CMK (cell line): Measurements from ENCODE around the gene SLC49A3.
"Not testable (repeated sequence)": the region's sequence is repeated elsewhere in the genome, so short reads cannot be mapped to it uniquely, and the experiment has no call there.

ENCODE experiments used
- DNase-seq: peaks from one replicate; pipeline ENCODE4 v3.0.0-alpha.2; 2010; ENCODE audit warnings: low read depth

SLC49A3 gene

GRCh38 chr4:680928-681645 lies 7.9 kb downstream of the SLC49A3 start:
- DNase-seq, result peak; percentile 79

GRCh38 chr4:680551-680927 lies 8.4 kb downstream of the SLC49A3 start:
- no peak for DNase-seq

- DNase-seq, result no peak
Measured at GRCh38 chr4:680091-680490, 8.9 kb downstream of the SLC49A3 start.

- DNase-seq, result no peak
Measured at GRCh38 chr4:679629-680028, 9.3 kb downstream of the SLC49A3 start.

- no peak for DNase-seq
Measured at GRCh38 chr4:679104-679481, 9.9 kb downstream of the SLC49A3 start.

GRCh38 chr4:678331-679103 lies 10.4 kb downstream of the SLC49A3 start:
- DNase-seq, result no peak

- no peak for DNase-seq
Measured at GRCh38 chr4:677431-678293, 11.3 kb downstream of the SLC49A3 start.

GRCh38 chr4:676871-677235 lies 12.1 kb downstream of the SLC49A3 start:
- no peak for DNase-seq

GRCh38 chr4:675980-676870 lies 12.7 kb downstream of the SLC49A3 start:
- DNase-seq, result no peak

- no peak for DNase-seq
Measured at GRCh38 chr4:675036-675882, 13.7 kb downstream of the SLC49A3 start.

- DNase-seq, result peak; percentile 92
Measured at GRCh38 chr4:674172-675035, 14.5 kb downstream of the SLC49A3 start, which contains the start of the genes ATP5ME and MYL5. Gene ATP5ME (minus strand): TSS chr4:674276. CDS start chr4:674247, 29 bp downstream. Gene MYL5 (plus strand): TSS chr4:674542. CDS start chr4:678027, 3,485 bp downstream.

- DNase-seq, result no peak
Measured at GRCh38 chr4:673349-674091, 15.4 kb downstream of the SLC49A3 start.

- DNase-seq, result no peak
Measured at GRCh38 chr4:671769-672168, 17.2 kb downstream of the SLC49A3 start.

- not testable (repeated sequence) for DNase-seq
Measured at GRCh38 chr4:669806-670559, 19.0 kb downstream of the SLC49A3 start.

GRCh38 chr4:668219-668618 lies 20.7 kb downstream of the SLC49A3 start:
- DNase-seq, result not testable (repeated sequence)

GRCh38 chr4:667545-667925 lies 21.4 kb downstream of the SLC49A3 start:
- no peak for DNase-seq

- DNase-seq, result no peak
Measured at GRCh38 chr4:666822-667544, 22.0 kb downstream of the SLC49A3 start.
